LNCAP (cell line): ENCODE data around the gene WFDC1.

Source experiments
- CTCF ChIP-seq: fragments of 450-650 bp; IDR thresholded peaks from 2 replicates; pipeline ENCODE4 v1.5.1; 2017; ENCODE audit warnings: mild to moderate bottlenecking

Gene WFDC1

DNA sequence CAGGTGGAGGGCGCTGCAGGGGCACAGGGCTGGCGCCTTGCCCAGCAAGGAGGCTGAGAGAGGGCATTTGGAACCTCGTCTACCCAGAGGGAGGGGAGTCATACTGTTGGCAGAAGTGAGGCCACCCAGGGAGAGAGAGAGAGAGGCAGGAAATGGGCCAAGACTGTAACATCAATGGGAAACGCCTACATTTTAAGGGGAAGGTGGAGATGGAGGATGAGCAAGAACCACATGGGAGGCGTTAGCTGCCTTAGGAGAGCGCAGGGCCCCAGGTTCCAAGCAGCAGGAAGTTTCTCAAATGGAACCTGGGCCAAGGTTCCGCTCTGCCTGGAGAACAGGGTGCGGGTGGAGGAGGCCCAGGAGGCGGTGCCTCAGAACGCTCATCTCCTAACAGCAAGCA lies 2.7 kb upstream of the WFDC1 start:
- no peak for TF ChIP-seq CTCF

DNA sequence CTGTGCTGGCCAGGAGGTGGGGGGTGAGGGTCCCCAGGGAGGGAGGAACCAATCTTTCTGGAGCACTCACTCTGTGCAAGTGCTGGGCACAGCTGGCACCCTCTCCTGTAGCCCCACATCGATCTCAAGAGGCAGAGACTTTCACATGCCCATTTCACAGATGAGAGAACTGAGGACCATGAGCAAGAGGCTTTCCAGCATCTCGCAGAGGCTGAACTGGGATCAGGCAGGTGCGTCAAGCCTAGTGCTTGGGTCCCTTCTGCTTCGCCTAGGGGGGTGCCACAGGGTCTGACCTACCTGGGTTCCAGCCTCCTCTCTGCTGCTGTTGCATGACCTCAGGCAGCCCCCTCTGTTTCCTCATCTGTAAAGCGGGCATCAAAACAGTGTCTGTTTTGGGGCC lies 1.3 kb upstream of the WFDC1 start:
- TF ChIP-seq CTCF = no peak

GRCh38 chr16:84294117-84294516 lies 561 bp upstream of the WFDC1 start:
- TF ChIP-seq CTCF = no peak

DNA sequence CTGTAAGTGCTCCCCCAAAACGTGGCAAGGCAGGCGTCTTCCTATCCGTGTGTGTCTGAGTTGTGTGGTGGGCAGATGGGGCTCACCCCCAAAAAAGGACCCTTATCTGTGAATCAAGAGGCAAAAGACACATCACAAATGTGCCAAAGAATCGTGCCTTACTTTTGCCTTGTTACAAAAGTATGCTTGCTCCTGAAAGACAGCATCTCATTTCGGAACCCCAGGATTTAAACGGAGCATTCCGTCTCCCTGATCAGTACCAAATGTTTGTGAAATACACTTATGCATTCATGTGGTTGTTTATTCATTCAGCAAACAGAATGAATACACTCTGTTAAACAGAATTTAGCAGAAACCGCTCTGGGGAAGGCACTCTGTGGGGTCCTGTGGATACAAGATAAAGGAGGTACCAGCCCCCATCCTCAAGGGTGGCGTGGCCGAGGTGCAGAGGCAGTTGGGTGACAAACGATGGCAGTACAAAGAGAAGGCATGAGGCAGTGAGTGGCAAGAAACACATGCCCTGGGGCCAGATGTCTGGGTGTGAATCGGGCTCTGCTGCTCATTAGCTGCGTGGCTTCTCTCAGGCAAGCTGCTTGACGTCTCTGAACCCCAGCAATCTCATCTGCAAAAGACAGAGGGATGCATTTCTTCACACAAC lies 654 bp downstream of the WFDC1 start:
- no peak for TF ChIP-seq CTCF

GRCh38 chr16:84298376-84298899 lies 3.8 kb downstream of the WFDC1 start:
- no peak for TF ChIP-seq CTCF

DNA sequence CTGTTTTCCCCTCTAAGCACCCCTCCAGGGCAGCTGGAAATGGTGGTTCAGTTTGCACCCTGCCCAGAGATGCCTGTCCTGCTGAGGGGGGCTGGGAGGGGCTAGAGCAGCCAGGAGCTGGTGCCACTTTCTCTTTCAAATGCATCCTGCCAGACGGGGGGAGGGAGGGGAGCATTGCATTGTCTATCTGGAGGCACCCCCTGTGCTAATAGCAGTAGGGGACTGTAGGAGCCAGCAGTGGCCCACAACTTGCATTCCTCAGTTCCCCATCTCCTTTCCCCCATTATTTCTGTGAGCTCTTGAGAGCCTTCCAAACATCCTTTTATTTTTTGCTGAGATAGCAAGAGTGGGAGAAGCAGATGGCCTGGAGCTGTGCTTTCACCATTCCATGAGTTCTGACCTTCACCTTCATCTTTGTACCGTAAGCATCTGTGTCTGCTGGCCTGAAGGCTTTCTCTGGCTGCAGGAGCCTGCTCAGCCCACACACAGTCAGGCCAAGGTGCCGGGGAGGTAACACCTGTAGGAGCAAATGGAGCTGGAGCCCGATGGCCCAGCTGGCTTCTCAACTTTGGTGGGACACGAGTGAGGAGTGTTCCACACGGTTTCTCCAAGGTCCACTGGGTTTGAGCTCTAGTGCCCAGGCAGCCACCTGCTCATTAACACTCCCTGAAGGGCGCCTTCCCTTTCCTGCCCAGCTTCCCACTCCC lies 5.2 kb downstream of the WFDC1 start:
- TF ChIP-seq CTCF = no peak

DNA sequence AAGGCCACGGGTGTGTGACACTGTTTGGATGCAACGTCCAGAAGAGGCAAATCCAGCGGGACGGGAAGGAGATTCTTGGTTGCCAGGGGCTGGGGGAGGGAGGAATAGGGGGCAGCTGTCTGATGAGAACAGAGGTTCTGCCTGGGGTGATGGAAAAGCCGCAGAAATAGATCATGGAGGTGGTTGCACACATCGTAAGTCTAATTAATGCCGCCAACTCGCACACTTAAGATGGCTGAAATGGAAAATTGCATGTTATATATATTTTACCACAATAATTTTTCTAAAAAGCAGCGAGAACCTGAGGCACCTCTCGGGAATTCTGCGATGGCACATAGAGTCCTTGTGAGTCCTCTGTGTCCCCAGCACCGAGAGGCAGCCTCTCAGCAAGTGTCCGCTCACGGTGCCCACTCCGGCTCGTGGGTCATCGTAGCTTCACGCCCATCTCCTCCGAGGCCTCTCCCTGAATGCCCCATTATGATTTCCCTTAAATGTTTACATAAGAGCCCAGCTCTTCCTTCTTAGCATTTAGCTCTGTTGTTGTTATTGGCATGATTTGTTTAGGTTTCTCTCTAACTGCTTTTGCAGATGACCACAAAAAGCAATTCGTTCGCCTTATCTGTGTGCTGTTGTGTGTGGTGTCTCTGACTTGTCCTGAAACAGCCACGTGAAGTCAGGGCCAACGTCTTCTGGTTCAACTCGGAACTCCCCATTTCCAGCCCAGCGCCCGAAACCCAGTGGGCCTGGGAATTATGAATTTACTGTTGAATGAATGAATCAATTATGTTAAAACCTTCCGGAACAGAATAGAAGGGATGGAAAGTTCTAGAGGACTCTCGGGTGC lies 7.7 kb downstream of the WFDC1 start:
- TF ChIP-seq CTCF = no peak
